ENCODE data around the gene HACE1.

Gene HACE1

DNA sequence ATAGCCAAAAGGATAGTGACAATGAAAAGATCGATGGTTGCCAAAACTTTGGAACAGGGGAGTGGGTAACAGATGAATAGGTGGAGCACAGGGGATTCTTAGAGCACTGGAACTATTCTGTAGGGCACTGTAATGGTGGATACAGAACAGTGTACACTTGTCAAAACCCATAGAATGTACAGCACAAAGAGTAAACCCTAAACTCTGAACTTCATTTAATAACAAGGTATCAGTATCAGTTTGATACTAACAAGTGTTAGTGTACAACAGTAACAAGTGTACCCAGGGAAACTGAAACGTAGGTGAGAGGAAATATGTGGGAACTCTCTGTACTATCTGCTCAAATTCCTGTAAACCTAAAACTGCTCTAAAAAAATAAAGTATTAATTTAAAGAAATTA, 179.2 kb downstream of the HACE1 start:
- Histone ChIP-seq H3K27ac (replicated peaks) (no peak overlapping the region), H3K27me3 (ENCODE audit: insufficient read depth, poor library complexity, severe bottlenecking) (no peaks in the 10 kb centered on the region), H3K4me3 (replicated peaks; ENCODE audit: insufficient read depth, low read length) (no peak overlapping the region)
- TF ChIP-seq SPI1 (IDR thresholded peaks at IDR 0.05; ENCODE audit: borderline replicate concordance, low read depth) (no peak), GABPA (IDR thresholded peaks at IDR 0.05; ENCODE audit: low read depth) (no peak), POLR2AphosphoS5 (IDR thresholded peaks at IDR 0.05; ENCODE audit: low read depth) (no peak)
- TF ChIP-seq, protein P1, sequence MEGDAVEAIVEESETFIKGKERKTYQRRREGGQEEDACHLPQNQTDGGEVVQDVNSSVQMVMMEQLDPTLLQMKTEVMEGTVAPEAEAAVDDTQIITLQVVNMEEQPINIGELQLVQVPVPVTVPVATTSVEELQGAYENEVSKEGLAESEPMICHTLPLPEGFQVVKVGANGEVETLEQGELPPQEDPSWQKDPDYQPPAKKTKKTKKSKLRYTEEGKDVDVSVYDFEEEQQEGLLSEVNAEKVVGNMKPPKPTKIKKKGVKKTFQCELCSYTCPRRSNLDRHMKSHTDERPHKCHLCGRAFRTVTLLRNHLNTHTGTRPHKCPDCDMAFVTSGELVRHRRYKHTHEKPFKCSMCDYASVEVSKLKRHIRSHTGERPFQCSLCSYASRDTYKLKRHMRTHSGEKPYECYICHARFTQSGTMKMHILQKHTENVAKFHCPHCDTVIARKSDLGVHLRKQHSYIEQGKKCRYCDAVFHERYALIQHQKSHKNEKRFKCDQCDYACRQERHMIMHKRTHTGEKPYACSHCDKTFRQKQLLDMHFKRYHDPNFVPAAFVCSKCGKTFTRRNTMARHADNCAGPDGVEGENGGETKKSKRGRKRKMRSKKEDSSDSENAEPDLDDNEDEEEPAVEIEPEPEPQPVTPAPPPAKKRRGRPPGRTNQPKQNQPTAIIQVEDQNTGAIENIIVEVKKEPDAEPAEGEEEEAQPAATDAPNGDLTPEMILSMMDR (IDR thresholded peaks at IDR 0.05; ENCODE audit: insufficient read depth, low read length), result no peak
- TF ChIP-seq, protein P2, sequence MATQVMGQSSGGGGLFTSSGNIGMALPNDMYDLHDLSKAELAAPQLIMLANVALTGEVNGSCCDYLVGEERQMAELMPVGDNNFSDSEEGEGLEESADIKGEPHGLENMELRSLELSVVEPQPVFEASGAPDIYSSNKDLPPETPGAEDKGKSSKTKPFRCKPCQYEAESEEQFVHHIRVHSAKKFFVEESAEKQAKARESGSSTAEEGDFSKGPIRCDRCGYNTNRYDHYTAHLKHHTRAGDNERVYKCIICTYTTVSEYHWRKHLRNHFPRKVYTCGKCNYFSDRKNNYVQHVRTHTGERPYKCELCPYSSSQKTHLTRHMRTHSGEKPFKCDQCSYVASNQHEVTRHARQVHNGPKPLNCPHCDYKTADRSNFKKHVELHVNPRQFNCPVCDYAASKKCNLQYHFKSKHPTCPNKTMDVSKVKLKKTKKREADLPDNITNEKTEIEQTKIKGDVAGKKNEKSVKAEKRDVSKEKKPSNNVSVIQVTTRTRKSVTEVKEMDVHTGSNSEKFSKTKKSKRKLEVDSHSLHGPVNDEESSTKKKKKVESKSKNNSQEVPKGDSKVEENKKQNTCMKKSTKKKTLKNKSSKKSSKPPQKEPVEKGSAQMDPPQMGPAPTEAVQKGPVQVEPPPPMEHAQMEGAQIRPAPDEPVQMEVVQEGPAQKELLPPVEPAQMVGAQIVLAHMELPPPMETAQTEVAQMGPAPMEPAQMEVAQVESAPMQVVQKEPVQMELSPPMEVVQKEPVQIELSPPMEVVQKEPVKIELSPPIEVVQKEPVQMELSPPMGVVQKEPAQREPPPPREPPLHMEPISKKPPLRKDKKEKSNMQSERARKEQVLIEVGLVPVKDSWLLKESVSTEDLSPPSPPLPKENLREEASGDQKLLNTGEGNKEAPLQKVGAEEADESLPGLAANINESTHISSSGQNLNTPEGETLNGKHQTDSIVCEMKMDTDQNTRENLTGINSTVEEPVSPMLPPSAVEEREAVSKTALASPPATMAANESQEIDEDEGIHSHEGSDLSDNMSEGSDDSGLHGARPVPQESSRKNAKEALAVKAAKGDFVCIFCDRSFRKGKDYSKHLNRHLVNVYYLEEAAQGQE (IDR thresholded peaks at IDR 0.05; ENCODE audit: insufficient replicate concordance, low read depth), result no peak
- no peak for DNase-seq (ENCODE audit: low read depth in 1 of 2, low spot score in 1 of 2)

DNA sequence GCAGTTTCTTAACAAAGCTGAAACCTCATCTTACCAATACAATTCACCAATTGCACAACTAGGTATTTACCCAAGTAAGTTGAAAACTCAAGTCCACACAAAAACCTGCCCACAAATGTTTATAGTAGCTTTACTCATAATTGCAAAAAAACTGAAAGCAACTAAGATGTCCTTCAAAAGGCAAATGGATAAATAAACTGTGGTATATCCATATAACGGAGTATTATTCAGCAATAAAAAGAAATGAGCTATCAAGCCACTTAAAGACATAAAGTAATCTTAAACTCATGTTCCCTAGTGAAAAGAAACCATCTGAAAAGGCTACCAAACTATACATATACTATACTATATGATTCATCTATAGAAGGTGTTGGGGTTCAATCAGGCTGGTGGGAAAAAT, 179.7 kb downstream of the HACE1 start:
- TF ChIP-seq GABPA (IDR thresholded peaks at IDR 0.05; ENCODE audit: low read depth), result no peak
- TF ChIP-seq, protein P2 (IDR thresholded peaks at IDR 0.05; ENCODE audit: insufficient replicate concordance, low read depth), result no peak
- TF ChIP-seq POLR2AphosphoS5 (IDR thresholded peaks at IDR 0.05; ENCODE audit: low read depth), result no peak
- TF ChIP-seq SPI1 (IDR thresholded peaks at IDR 0.05; ENCODE audit: borderline replicate concordance, low read depth), result no peak
- TF ChIP-seq, protein P1 (IDR thresholded peaks at IDR 0.05; ENCODE audit: insufficient read depth, low read length), result no peak
- Histone ChIP-seq H3K27me3 (ENCODE audit: insufficient read depth, poor library complexity, severe bottlenecking) (no peaks in the 10 kb centered on the region), H3K27ac (replicated peaks) (no peak overlapping the region), H3K4me3 (replicated peaks; ENCODE audit: insufficient read depth, low read length) (no peak overlapping the region)
- DNase-seq (ENCODE audit: low read depth in 1 of 2, low spot score in 1 of 2), result no peak

Measured in HL-60 (cell line).